Measurements from ENCODE around the gene LNPK.

The LNPK gene

DNA sequence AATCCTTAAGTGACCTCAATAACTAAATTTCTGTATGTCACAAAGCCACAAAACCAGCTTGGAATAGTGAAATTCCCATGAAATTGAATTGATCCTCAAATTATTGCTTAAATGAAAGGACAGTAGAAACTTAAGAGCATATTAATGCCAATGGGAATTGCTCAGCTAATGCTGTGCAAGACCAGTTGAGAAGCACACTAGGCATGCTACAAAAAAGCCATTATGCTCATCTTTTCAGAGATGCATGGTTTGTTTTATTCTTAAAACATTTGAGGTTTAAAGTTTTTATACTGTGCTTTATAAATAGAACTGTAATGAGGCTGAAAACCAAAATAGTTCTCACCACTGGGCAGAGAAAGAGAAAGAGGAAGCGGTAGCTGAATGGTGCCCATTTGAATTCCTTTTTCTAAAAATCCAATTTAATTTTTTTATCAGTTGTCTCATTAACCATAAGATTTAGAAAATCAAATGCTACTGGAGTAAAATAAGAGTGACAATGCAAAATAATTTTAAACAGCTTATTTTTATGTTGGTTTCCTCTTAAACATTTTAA lies 98.6 kb downstream of the LNPK start:
- TF ChIP-seq NFIC (IDR thresholded peaks at IDR 0.05), result no peak

DNA sequence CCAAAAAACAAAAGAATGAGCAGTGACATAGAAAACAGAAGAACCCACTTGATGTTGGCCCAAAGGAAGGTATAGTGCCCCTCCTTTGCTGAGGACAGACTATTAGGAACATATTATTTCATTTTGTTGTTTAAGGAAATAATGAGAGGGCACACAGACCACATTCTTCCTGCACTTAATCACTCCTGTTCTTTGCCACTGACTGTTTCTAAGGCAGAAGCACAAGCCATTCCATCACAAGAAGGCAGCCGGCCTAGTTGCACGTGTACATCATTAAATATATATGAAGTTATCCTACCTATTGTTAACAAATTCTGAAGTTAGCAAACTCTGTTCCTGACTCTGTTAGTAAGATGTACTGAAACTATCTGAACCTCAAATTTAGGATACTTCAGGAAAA lies 110.0 kb downstream of the LNPK start:
- TF ChIP-seq YY1 (IDR thresholded peaks at IDR 0.05; ENCODE audit: low read depth) (no peak), TEAD4 (IDR thresholded peaks at IDR 0.05) (no peak), EGR1 (IDR thresholded peaks at IDR 0.05) (no peak), EP300 (IDR thresholded peaks at IDR 0.05; ENCODE audit: borderline replicate concordance) (no peak), CEBPB (IDR thresholded peaks at IDR 0.05) (no peak), TAF1 (IDR thresholded peaks at IDR 0.05; ENCODE audit: low read depth) (no peak), CREB1 (IDR thresholded peaks at IDR 0.05; ENCODE audit: low read depth) (no peak), RAD21 (IDR thresholded peaks at IDR 0.05; ENCODE audit: low read depth) (no peak), TCF12 (IDR thresholded peaks at IDR 0.05; ENCODE audit: low read depth) (no peak), FOXM1 (IDR thresholded peaks at IDR 0.05; ENCODE audit: borderline replicate concordance, low read depth) (no peak), ZBTB7A (IDR thresholded peaks at IDR 0.05; ENCODE audit: low read depth) (no peak), NFIC (IDR thresholded peaks at IDR 0.05) (no peak)
- TF ChIP-seq, protein P1, sequence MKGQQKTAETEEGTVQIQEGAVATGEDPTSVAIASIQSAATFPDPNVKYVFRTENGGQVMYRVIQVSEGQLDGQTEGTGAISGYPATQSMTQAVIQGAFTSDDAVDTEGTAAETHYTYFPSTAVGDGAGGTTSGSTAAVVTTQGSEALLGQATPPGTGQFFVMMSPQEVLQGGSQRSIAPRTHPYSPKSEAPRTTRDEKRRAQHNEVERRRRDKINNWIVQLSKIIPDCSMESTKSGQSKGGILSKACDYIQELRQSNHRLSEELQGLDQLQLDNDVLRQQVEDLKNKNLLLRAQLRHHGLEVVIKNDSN (IDR thresholded peaks at IDR 0.05), result no peak
- TF ChIP-seq, protein P2, sequence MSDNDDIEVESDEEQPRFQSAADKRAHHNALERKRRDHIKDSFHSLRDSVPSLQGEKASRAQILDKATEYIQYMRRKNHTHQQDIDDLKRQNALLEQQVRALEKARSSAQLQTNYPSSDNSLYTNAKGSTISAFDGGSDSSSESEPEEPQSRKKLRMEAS (IDR thresholded peaks at IDR 0.05), result no peak
- TF ChIP-seq, protein P3, sequence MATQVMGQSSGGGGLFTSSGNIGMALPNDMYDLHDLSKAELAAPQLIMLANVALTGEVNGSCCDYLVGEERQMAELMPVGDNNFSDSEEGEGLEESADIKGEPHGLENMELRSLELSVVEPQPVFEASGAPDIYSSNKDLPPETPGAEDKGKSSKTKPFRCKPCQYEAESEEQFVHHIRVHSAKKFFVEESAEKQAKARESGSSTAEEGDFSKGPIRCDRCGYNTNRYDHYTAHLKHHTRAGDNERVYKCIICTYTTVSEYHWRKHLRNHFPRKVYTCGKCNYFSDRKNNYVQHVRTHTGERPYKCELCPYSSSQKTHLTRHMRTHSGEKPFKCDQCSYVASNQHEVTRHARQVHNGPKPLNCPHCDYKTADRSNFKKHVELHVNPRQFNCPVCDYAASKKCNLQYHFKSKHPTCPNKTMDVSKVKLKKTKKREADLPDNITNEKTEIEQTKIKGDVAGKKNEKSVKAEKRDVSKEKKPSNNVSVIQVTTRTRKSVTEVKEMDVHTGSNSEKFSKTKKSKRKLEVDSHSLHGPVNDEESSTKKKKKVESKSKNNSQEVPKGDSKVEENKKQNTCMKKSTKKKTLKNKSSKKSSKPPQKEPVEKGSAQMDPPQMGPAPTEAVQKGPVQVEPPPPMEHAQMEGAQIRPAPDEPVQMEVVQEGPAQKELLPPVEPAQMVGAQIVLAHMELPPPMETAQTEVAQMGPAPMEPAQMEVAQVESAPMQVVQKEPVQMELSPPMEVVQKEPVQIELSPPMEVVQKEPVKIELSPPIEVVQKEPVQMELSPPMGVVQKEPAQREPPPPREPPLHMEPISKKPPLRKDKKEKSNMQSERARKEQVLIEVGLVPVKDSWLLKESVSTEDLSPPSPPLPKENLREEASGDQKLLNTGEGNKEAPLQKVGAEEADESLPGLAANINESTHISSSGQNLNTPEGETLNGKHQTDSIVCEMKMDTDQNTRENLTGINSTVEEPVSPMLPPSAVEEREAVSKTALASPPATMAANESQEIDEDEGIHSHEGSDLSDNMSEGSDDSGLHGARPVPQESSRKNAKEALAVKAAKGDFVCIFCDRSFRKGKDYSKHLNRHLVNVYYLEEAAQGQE (IDR thresholded peaks at IDR 0.05; ENCODE audit: low read depth), result no peak

DNA sequence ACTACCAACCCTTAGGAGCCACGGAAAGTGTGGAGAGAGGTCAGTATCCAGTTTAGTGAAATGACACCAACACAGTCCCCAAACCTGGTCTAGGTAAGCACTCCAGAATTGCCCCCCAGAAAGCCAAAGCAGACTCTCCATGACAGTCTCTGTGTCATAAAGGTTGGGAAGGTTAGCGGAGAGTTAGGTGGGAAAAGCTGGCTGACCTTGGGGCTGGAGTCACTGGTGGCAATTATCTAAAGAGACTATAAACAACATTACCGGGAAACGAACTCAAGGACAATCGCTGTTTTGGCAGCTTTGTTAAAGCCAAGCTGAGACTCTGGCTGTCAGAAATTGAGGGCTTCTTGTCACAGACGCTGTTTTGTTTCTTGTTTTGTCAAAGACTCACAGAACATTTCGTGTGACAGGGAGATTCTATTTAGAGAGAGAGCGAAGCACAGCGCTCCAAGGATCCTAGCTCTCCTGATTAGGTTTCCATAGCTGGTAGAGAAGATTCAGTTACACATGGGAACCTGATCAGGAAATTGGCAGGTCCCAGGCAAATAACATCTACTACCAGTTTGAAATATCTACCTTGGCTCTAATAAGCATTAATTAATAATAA lies 111.3 kb downstream of the LNPK start:
- TF ChIP-seq YY1 (IDR thresholded peaks at IDR 0.05; ENCODE audit: low read depth), result no peak
- TF ChIP-seq, protein P3 (IDR thresholded peaks at IDR 0.05; ENCODE audit: low read depth), result no peak
- no peak for TF ChIP-seq CREB1 (IDR thresholded peaks at IDR 0.05; ENCODE audit: low read depth)
- TF ChIP-seq FOXM1 (IDR thresholded peaks at IDR 0.05; ENCODE audit: borderline replicate concordance, low read depth), result no peak
- TF ChIP-seq ZBTB7A (IDR thresholded peaks at IDR 0.05; ENCODE audit: low read depth), result no peak
- no peak for TF ChIP-seq RAD21 (IDR thresholded peaks at IDR 0.05; ENCODE audit: low read depth)
- TF ChIP-seq, protein P2 (IDR thresholded peaks at IDR 0.05), result no peak
- TF ChIP-seq CEBPB (IDR thresholded peaks at IDR 0.05), result no peak
- TF ChIP-seq TCF12 (IDR thresholded peaks at IDR 0.05; ENCODE audit: low read depth), result no peak
- no peak for TF ChIP-seq TAF1 (IDR thresholded peaks at IDR 0.05; ENCODE audit: low read depth)
- TF ChIP-seq TEAD4 (IDR thresholded peaks at IDR 0.05), result no peak
- no peak for TF ChIP-seq EP300 (IDR thresholded peaks at IDR 0.05; ENCODE audit: borderline replicate concordance)
- TF ChIP-seq, protein P1 (IDR thresholded peaks at IDR 0.05), result no peak

DNA sequence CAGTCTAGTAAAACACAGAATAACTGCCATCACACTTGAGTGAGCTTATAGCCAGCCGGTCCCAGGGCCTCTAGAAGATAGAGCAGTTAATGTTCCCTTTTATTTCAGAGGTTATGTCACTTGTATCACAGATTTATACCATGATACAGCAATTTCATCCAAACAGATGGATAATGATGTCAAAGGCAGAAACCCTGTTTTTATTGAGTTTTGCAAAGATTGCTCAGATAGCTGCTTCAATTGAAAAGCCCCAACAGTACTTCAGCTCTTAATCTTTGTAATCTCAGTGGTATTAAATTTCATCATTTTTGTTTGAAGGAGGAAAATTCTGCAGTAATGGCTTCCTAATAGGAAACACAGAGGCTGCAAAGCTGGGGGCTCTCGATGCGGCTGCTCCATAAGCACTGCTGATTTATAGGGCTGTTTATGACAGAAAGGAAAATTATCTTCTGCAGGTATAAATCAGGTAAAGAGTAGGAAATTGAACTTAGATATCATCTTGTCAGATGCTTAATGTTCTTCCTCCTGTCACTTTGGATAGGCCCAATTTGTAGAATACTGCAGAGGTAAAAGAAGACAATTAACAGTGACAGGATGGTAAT lies 112.3 kb downstream of the LNPK start:
- TF ChIP-seq TCF12 (IDR thresholded peaks at IDR 0.05; ENCODE audit: low read depth) (no peak), YY1 (IDR thresholded peaks at IDR 0.05; ENCODE audit: low read depth) (no peak), CREB1 (IDR thresholded peaks at IDR 0.05; ENCODE audit: low read depth) (no peak), TAF1 (IDR thresholded peaks at IDR 0.05; ENCODE audit: low read depth) (no peak), ZBTB7A (IDR thresholded peaks at IDR 0.05; ENCODE audit: low read depth) (no peak), RAD21 (IDR thresholded peaks at IDR 0.05; ENCODE audit: low read depth) (no peak), EP300 (IDR thresholded peaks at IDR 0.05; ENCODE audit: borderline replicate concordance) (no peak), NFIC (IDR thresholded peaks at IDR 0.05) (no peak), EGR1 (IDR thresholded peaks at IDR 0.05) (no peak), CEBPB (IDR thresholded peaks at IDR 0.05) (no peak), TEAD4 (IDR thresholded peaks at IDR 0.05) (no peak), FOXM1 (IDR thresholded peaks at IDR 0.05; ENCODE audit: borderline replicate concordance, low read depth) (no peak)
- TF ChIP-seq, protein P1 (IDR thresholded peaks at IDR 0.05), result no peak
- TF ChIP-seq, protein P2 (IDR thresholded peaks at IDR 0.05), result no peak
- TF ChIP-seq, protein P3 (IDR thresholded peaks at IDR 0.05; ENCODE audit: low read depth), result no peak
